NCI-H1417 treated with DMSO at 0.1 percent for 48 hours (cell line): Measurements from ENCODE around the gene NUBPL.
"Not testable (repeated sequence)": the region's sequence is repeated elsewhere in the genome, so short reads cannot be mapped to it uniquely, and the experiment has no call there.

Experiments
- DNase-seq: peaks from one replicate; lab custom pipeline; 2025; lab: John Stamatoyannopoulos, UW

Gene NUBPL

DNA sequence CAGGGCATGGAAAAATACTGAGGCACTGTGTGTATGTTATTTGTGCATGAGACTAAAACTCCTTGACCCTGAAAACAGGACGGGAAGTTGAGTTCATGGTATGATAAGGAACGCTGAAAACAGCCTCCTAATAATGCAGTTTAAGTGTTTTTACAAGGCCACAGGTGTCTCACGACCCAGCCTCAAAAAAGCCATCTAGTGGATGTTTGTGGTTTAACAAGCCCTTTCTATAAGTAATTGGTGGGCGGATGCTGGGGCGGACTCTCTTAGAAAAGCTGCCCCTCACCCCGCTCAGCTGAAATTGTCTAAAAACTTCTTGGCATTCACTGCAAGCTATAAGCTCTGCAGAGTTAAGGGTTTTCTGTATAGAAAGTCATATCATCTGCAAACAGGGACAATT is 184.5 kb downstream of the NUBPL start:
- DNase-seq = no peak

DNA sequence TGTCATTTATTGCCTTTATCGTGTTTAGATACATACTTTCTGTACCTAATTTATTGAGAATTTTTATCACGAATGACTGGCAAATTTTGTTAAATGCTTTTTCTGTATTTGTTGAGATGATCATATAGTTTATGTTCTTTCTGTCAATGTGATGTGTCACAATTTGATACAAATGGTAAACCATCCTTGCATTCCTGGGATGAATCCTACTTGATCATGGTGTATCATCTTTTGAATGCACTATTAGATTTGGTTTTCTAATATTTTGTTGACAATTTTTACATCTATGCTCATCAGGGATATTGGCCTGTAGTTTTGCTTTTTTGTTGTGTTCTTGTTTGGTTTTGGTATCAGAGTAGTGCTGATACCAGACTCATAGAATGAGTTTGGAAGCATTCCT is 185.1 kb downstream of the NUBPL start:
- DNase-seq = no peak

DNA sequence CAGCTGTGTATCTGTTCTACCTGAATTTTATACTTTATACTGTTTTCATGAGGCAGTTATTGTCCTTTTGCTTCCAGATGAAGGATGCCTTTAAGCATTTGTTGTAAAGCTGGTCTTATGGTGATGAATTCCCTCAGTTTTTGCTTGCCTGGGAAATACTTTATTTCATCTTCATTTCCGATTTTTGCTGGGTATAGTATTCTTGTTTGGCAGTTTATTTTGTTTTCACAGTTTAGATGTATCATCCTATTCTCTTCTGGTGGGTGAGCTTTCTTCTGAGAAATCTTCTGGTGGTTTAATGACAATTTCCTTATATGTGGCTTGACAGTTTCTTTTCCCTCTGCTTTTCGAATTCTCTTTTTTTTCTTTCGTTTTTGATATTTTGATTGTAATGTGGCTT is 188.1 kb downstream of the NUBPL start:
- DNase-seq = no peak

DNA sequence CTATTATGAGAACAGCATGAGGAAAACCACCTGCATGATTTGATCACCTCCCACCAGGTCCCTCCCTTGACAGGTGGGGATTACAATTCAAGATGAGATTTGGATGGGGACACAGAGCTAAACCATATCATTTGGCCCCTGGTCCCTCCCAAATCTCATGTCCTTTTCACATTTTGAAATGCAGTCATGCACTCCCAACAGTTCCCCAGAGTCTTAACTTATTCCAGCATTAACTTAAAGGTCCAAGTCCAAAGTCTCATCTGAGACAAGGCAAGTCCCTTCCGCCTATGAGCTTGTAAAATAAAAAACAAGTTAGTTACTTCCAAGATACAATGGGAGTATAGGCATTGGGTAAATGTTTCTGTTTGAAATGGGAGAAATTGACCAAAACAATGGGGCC is 189.8 kb downstream of the NUBPL start:
- DNase-seq = not testable (repeated sequence)

DNA sequence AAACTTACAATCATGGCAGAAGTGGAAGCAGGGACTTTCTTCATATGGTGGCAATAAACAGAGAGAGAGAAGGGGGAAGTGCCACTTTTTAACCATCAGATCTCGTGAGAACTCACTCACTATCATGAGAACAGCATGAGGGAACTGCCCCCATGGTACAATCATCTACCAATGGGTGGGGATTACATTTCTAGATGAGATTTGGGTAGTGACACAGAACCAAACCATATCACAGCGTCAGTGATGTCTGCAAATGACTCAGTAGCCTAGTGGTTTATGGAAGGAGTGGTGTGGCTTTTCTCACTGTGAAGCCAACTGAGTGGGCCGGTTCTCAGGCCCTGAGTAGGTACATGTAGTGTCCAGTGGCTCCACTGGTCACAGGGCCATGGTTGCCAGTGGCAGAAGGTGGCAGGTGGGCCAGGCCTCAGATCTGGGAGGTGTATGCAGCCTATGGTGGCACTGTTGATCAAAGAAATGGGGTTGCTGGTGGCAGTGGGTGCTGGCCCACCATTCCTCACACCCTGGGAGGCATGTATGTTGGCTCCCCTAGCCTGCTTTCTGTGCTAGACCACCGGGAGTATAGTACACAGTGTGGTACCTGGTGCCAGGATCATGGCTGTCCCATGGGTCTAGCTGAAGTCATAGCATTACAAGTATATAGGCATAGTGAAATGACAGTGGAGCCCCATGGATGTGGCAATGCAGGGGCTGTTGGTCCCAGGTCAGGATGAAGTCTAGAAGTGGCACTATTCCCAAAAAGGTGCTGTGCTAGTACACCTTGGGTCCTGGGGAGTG is 191.9 kb downstream of the NUBPL start:
- no peak for DNase-seq

DNA sequence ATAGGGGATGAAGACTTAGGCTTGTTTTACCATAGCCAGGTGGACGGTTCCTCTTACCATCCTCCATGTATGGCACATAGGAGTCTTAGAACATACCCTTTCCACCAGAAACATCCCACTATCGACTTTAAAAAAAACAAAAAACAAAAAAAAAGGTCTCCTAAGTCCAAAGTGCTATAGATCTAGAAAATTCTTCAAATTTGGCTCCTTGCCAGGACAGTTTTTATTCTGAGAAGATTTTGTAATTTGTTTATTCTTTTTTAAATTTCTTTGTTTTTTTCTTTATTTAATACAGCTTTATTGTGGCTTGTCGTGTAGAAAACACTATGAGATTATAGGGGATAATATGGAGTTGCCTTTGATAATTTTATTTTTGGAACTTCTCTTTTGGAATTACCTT is 197.7 kb downstream of the NUBPL start:
- no peak for DNase-seq

DNA sequence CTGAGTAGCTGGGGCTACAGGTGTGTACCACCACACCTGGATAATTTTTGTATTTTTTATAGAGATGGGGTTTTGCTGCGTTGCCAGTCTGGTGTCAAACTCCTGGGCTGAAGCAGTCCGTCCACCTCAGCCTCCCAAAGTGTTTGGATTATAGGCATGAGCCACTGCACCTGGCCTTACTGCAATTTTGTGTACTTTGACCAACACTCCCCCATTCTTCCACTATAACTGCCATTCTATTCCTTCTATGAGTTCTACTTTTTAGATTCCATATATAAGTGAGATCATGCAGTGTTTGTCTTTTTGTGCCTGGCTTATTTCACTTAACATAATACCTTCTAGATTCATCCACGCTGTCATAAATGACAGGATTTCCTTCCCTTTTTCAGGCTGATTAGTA is 199.1 kb downstream of the NUBPL start:
- DNase-seq = no peak

DNA sequence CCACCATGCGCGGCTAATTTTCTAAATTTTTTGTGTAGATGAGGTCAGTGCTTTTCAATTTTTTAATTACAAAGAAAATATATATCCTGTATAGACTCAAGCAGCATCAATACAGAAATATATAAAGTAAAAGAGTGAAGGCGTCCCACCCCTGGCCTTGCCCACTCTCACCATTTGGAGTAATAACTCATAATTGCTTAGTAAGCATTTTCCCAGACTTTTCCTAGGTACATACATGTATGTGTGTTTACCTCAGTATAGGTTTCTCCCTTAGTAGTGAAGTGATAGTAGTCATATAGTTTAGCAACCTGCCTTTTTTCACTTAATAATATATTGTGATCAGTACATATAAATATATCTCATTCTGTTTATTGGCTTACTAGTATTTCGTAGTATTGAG is 200.1 kb downstream of the NUBPL start:
- DNase-seq = no peak

DNA sequence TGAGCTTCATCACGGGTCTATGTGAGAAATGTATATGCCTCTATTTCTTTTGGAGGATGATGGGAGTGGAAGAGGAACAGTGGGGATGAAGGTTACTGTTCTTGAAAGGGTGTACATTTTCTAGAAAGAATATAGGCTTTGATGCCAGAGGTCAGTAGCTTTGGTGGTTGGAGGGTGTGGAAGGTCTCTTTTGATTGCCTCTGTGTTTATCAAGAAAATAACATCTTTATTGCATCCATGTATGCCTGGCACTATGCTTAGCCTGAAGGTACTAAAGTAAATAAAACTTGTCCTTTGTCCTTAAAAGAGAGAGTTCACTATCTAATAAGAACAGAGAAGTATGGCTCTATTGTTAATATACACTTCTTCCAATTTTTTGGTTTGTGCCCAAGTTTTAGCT is 201.8 kb downstream of the NUBPL start:
- DNase-seq = no peak

DNA sequence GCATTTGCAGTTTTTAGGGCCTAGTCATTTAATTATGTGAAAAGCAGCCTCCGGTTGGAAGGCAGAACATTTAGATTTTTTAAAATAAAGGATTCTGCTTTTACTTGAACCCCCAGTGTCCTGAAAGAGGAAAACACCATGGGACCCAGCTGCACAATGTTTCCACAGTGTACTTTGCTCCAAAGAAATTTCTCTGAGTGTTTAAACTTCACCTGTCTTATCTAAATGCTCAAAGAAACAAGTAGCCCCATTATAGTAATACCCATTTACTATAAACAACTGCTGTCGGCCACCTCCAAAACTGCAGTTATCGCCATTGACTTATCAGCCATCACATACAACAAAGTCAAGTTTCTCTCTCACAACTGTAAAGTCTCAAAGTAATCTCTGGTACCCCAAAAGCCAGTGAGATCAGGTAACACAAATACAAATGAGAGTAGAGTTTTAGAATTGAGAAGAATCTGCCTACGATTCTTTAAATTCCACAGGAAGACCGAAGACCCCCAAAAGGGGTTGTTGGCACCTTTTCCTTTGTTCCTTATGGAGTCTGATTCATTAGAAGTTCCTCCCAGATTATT is 205.2 kb downstream of the NUBPL start:
- no peak for DNase-seq

DNA sequence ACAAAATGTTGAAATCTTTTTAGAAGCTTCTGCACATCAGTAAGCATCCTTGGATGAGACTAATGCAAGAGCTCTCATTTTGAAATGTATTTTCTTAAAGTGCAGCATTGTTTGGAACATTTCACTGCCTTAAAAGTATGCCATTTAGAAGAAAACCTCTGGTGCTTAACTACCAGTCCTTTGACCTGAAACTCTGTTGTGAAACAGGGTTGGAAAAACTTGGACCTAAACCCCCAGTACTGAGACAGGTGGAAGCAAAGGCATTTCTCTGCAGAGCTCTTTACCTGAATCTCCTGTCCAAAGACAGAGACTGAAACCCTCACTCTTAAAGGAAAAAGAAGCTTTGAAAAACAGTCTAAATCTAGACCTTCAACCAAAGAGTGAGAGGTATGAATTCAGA is 207.2 kb downstream of the NUBPL start:
- no peak for DNase-seq

DNA sequence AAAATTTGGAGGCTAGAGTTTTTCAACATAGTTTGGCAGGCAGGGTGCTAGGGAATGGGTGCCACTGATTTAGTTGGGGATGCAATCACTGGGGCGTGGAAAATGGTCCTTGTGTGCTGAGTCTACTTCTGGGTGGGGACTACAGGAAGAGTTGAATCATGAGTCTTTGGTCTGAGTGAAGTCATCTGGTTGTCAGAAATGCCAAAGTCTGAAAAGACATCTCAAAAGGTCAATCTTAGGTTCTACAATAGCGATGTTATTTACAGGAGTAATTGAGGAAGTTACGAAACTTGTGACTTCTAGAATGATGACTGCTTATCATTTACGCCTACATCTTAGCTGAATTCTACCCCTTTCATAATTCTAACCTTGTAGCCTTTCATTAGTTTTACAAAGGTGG is 209.1 kb downstream of the NUBPL start:
- DNase-seq = no peak

DNA sequence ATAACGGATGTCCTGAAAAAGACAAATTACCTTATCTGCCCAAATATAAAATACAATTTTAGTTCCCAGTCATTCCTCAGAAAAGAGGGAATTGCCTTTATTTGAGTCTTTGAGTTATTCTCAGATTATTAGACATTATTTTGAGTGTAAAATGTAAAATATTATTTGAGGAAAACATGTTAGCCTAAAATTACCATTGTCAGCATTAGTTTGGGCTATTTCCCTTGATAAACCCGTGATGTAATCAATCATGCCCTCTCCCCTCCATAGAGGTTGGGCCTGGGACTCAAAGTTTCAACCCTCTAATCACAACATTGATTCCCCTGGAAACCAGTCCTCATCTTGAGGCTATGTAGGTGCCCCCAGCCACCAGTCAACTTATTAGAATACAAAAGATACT is 213.4 kb downstream of the NUBPL start:
- DNase-seq = no peak

DNA sequence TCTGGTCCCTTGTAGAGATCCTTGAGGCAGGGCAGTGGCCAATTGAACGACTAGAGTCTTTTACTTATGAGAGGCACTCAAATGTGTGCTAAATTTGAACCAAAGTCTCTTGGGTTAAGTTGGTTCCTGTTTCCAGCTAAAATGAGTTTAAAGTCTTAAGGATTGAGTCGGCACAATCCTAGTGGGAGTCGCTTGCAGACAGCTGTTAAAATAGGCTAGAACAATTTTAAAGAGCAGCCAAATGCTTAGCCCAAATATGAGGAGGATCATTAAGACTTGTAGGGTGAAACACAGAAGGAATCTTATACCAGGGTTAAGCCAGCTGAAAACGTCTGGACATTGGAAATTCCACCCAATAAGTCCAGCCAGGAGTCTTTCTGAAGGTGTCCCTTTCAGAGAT is 216.1 kb downstream of the NUBPL start:
- DNase-seq = no peak

DNA sequence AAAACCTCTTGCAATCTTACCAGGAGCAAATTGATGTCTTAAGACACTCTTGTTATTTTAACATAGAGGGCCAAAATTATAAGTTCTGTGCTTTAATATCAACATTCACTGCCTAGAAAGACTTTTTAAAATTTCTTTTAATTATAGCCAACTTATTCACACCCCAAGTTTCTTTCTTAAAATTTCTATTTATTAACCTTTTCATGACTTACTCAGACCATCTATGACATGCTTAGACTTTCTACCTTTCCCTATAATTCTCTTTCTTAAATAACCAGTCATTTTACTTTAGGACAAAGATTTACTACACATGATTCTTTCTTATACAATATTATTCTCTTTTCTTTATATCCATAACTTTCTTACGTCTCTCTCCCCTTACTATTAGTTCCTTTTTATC is 220.4 kb downstream of the NUBPL start:
- DNase-seq = no peak

DNA sequence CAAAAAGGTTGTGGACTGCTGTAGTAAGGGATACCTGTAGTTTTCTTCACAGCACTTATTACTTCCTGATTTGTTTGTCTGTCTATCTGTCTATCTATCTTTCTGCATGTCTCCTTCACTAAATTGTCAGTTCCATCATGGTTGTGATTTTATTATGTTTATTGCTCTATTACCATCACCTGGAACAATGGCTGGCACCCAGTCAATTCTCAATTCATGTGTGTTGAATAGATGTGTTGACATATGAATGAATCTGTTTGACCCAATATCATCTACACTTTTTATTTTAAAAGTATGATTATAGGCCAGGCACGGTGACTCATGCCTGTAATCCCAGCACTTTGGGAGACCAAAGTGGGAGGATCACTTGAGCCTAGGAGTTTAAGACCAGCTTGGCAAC is 224.4 kb downstream of the NUBPL start:
- no peak for DNase-seq

DNA sequence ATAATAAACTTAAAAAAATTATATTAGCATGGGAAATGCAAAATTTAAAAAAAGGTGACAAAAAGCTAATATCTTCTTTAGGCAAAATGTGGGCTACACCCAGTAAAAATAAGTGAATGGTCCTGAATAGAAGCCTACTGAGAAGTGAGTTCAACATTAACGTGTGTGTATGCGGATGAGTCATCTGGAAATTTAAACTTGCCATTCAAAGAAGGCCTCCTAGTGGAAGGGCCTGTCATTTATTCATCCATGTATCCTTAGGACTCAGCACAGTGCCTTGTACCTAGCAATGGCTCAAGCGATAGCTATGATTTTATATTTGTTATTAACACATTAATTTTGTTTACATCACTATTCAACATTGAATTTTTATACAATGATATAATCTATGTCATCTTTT is 226.2 kb downstream of the NUBPL start:
- DNase-seq = no peak

DNA sequence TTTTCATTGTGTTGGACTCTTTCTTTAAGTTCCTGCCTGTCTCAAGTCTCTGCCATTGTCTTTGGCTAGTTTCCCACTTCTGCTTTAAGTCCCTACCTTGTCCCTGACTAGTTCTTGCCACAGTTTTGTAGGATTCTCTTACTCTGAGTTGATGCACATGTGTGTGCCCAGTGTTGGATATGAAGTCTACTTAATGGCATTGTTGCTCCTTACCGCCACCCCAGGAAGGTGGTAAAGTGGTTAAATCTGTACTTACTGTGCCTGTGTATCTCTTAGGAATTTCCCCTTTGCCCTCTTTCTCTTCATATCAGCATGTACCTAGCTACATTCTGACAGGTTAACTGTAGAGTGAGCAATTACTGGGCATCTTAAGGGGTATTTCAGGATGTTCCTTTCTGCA is 227.1 kb downstream of the NUBPL start:
- no peak for DNase-seq

DNA sequence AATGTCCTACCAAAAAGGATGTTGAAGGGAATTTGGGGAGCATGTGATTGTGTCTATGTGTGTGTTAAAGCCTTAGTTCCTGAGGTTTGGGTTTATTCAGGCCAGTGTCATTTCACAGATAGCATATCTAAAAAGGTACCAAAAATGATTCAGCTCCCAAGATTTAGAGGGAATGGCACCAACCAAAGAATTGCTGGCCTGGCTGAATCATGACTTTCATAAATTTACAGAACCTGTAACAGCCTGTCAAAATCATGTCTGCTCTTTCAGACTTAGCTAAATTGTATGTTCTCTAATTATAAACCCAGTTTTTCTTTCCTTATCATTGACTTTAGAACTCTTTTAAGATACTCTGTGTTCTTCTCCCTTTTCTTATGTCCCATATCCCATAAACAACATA is 231.5 kb downstream of the NUBPL start:
- DNase-seq = no peak

DNA sequence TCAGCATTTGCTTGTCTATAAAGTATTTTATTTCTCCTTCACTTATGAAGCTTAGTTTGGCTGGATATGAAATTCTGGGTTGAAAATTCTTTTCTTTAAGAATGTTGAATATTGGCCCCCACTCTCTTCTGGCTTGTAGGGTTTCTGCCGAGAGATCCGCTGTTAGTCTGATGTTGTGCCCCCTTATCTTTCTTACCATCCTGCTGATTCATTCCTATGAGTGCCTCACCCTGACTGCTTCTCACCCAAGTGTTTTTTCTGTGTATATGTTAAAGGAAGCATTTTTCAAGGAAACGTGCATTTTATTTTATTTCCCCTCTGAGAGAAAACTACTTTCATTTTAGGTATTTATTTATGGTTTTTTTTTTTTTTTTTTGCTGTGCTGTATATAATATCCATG is 236.7 kb downstream of the NUBPL start:
- not testable (repeated sequence) for DNase-seq

DNA sequence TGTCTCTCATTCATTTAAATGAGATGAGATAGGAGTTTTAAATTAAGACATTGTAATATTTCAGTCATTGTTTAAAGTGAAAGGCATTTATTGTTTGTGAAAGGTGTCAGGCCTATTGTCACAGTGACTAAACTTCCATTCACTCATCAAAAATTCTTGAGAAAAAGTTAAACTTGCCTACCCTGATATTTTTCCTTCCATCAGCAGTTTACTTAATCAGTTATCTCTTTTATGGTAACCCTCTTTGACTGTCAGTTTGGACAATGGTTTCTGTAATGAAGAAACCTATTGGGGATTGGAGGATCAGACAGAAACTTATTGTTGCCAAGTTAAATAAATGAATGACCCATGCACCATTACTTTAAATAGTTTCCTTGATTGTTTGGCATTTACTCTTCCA is 241.6 kb downstream of the NUBPL start:
- DNase-seq = no peak

DNA sequence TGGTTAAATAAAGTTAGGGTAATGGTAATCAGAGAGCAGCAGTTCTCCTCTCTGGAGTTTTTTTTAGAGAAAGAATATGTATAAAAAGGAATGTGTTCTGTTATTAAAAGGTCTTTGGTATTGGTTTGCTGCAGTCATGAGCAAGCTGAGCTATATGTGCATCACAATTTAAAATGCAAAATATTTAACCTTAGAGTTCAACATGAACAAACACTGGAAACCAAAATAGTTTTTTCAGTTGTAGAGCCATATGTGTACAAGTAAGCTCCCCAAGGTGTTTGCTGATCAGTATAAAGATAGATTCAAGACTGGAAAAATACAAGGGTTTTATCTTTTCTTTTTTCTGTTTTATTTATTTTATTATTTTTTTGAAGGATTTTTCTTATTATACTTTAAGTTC is 245.0 kb downstream of the NUBPL start:
- DNase-seq = no peak

DNA sequence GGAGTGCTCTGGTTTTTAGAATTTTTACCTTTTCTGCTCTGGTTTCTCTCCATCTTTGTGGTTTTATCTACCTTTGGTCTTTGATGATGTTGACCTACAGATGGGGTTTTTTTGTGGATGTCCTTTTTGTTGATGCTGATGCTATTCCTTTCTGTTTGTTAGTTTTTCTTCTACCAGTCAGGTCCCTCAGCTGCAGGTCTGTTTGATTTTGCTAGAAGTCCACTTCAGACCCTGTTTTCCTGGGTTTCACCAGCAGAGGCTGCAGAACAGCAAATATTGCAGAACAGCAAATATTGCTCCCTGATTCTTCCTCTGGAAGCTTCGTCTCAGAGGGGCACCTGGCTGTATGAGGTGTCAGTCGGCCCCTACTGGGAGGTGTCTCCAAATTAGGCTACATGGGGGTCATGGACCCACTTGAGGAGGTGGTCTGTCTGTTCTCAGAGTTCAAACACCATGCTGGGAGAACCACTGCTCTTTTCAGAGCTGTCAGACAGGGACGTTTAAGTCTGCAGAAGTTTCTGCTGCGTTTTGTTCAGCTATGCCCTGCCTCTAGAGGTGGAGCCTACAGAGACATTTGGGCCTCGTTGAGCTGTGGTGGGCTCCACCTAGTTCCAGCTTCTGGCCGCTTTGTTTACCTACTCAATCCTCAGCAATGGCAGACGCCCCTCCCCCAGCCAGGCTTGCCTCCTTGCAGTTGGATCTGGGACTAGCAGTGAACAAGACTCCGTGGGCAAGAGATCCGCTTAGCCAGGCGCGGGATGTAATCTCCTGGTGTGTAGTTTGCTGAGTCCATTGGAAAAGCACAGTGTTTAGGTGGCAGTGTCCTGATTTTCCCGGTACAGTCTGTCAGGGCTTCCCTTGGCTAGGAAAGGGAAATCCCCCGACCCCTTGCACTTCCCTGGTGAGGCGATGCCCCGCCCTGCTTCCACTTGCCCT is 250.8 kb downstream of the NUBPL start:
- not testable (repeated sequence) for DNase-seq
